Kasumi-1 (cell line): ENCODE results near the gene PRLHR.
"Not testable (repeated sequence)": the region's sequence is repeated elsewhere in the genome, so short reads cannot be mapped to it uniquely, and the experiment has no call there.

Source experiments
- DNase-seq, 2 experiments: peaks; one replicate each; lab custom pipeline; 2025; lab: John Stamatoyannopoulos, UW

PRLHR gene

GRCh38 chr10:118595598-118596425 lies at the start of gene PRLHR:
TSS of gene PRLHR (minus strand) at chr10:118595648. CDS start at chr10:118595244, 404 bp downstream.
- no peak for DNase-seq

- no peak for DNase-seq
Measured at GRCh38 chr10:118642228-118642627, 46.8 kb upstream of the PRLHR start.

- DNase-seq, result no peak
Measured at GRCh38 chr10:118638680-118639079, 43.2 kb upstream of the PRLHR start.

GRCh38 chr10:118635674-118636402 lies 40.4 kb upstream of the PRLHR start:
- DNase-seq, result no peak

GRCh38 chr10:118633786-118634185 lies 38.3 kb upstream of the PRLHR start:
- DNase-seq, result no peak

- no peak for DNase-seq
Measured at GRCh38 chr10:118629211-118629610, 33.8 kb upstream of the PRLHR start.

GRCh38 chr10:118628397-118628796 lies 32.9 kb upstream of the PRLHR start:
- no peak for DNase-seq

- DNase-seq, result no peak
Measured at GRCh38 chr10:118626953-118627352, 31.5 kb upstream of the PRLHR start.

- DNase-seq, result no peak
Measured at GRCh38 chr10:118625504-118625903, 30.1 kb upstream of the PRLHR start.

GRCh38 chr10:118624747-118625146 lies 29.3 kb upstream of the PRLHR start:
- no peak for DNase-seq

GRCh38 chr10:118621304-118621942 lies 26.0 kb upstream of the PRLHR start:
- no peak for DNase-seq

- not testable (repeated sequence) for DNase-seq
Measured at GRCh38 chr10:118613863-118614262, 18.4 kb upstream of the PRLHR start.

GRCh38 chr10:118610577-118610976 lies 15.1 kb upstream of the PRLHR start:
- no peak for DNase-seq

- no peak for DNase-seq
Measured at GRCh38 chr10:118607768-118608354, 12.4 kb upstream of the PRLHR start.

GRCh38 chr10:118605694-118606093 lies 10.2 kb upstream of the PRLHR start:
- DNase-seq, result no peak

- DNase-seq, result no peak
Measured at GRCh38 chr10:118596426-118597124, 1.1 kb upstream of the PRLHR start.

GRCh38 chr10:118595064-118595420 lies 406 bp downstream of the PRLHR start:
- DNase-seq, result no peak

- DNase-seq, result no peak
Measured at GRCh38 chr10:118594392-118595063, 920 bp downstream of the PRLHR start.

GRCh38 chr10:118592675-118593330 lies 2.6 kb downstream of the PRLHR start:
- no peak for DNase-seq

- no peak for DNase-seq
Measured at GRCh38 chr10:118590334-118590733, 5.1 kb downstream of the PRLHR start.
